Coronary artery (tissue), 2 donors: ENCODE measurements around the gene CIROP.

Experiments
- DNase-seq: peaks from one replicate; pipeline ENCODE4 v3.0.0-alpha.2; 2017; ENCODE audit warnings: low spot score
- H3K27ac ChIP-seq, 2 donors: fragments of 200-600 bp; sonication (generic); one replicate each; pipeline ENCODE4 v1.5.1; 2016 to 2019
- H3K4me3 ChIP-seq: fragments of 200-600 bp; sonication (generic); 2 replicates; pipeline ENCODE4 v1.5.1; 2016; ENCODE audit warnings: mild to moderate bottlenecking, moderate library complexity
- CTCF ChIP-seq: fragments of 200-600 bp; sonication (generic); IDR thresholded peaks from one replicate; pipeline ENCODE4 v1.5.1; 2019; ENCODE audit warnings: antibody characterized with exemption

Gene CIROP

GRCh38 chr14:23099212-23099861 is 5.5 kb downstream of the CIROP start:
- no peak for TF ChIP-seq CTCF
- peak; percentile 19 for DNase-seq
- no peak overlapping the region for H3K4me3 ChIP-seq
- H3K27ac ChIP-seq, result no peak overlapping the region

- no peak for TF ChIP-seq CTCF
- no peak overlapping the region for H3K27ac ChIP-seq
- no peak overlapping the region for H3K4me3 ChIP-seq
- peak; percentile 64 for DNase-seq
Measured at GRCh38 chr14:23097786-23098185, 7.0 kb downstream of the CIROP start.

DNA sequence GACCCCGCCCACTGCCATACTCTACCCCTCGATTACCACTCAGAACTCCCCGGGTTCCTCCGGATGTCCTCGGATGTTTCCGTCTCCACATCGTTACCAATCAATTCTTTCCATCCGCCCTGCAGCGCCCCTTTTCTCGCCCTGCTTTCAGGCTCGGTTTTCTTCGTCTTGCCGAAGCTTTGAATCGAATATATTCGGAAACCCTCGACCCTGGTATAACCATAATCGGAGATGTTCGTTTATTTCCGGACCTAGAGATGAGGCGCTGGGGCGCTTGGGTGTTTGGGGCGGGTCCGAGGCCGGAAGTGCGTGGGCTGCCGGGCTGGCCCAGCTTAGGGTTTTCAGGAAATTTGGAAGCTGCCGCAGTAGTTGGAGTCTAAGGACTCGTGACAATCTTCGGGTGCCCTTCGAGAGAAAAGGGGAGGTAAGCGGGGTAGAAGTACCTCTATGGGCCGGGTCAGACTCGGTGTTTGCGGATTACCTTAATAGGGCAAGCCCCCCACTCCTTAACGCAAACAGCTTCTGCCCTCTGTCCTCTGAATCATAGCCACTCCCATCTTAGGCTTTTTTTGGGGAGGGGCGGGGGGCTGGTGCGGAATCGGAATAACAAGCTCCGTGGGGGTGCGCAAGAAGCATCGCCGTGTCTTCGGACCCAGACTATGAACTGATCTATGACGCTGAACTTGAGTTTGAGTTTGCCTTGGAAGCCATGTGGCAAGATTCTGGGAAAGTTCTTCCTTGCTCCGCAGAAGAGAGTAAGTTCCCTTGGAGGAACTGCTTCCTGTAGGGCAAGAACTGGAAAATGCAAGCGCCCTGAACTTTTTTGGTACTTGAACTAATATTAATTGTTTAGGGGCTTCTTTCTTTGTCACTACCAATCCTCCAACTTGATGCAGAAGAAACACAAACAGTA is 9.3 kb downstream of the CIROP start, which contains the start of gene C14orf119:
Gene C14orf119, plus strand, starts transcription at position 310 of the 913 bp plus-strand sequence. CDS start 2,154 bp downstream, outside the sequence.
- peak; percentile 100 for DNase-seq
- Histone ChIP-seq H3K27ac (peak within 1 kb of the TSS; percentile 98 to 99), H3K4me3 (peak within 1 kb of the TSS; percentile 91)
- no peak for TF ChIP-seq CTCF

DNA sequence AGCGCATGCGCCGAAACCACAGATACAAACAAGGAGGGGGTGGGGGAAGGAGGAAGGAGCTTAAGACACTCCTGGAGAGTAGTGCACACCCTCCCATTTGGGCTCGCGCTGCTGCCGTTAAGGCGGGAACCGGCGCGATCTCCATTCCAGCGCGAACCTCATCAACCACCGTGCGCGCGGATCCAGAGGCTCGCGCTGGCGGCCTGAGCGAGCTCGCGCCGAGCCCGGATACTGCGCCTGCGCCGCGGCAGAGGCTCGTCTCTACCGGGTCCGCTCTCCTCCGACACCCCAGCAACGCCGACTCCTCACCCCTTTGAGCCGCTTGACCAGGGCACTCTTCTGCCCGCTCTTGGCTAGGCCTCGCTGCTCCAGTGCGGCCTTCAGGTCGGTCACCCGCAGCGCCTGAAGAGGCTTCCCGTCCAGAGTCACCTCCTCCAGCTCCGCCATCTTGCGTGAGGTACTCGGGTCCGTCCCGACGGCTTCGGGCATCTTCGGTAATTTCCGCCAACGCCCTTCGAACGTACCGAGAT is 10.1 kb downstream of the CIROP start, which contains the start of gene ACIN1:
Gene ACIN1, minus strand, starts transcription at position 471 of the 530 bp plus-strand sequence. Its CDS starts 24 bp downstream, at position 447.
- DNase-seq, result no peak
- TF ChIP-seq CTCF, result no peak
- Histone ChIP-seq H3K4me3 (peak within 1 kb of the TSS; percentile 91), H3K27ac (peak within 1 kb of the TSS; percentile 98 to 99)

DNA sequence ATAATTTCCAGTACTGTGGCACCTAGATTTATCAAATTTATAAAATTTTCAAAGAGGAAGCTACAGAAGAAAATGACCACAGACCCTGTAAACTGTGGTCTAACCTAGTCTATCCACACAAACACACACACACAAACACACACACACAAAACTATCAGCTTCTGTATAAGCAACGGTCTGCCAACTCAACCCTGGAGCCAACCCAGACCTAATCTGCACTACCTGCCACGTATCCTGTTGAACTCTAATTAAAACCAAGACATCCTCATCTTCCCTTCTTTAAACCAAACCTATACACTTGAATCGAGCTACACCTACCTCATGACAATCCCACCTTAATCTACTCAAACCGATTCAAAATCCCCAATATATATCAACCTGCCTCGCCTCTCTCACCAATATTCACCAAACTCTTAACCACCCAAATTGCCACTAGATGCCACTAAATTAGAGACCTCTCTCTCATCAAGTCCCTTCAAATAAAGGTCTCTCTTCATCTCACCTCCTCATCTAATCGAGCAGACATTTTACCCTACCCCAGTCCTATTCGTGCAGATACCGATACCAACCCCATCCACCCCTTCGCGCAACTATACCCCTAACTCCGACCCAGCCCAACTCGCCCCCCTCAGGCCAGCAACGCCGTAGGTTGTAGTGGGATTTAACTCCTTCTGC is 10.7 kb downstream of the CIROP start:
- peak overlapping the region; percentile 98 to 99 for H3K27ac ChIP-seq
- no peak for TF ChIP-seq CTCF
- peak; percentile 45 for DNase-seq
- peak overlapping the region; percentile 88 for H3K4me3 ChIP-seq

- no peak for DNase-seq
- Histone ChIP-seq H3K27ac (no peak overlapping the region), H3K4me3 (peak overlapping the region; percentile 88)
- no peak for TF ChIP-seq CTCF
Measured at GRCh38 chr14:23093526-23093925, 11.3 kb downstream of the CIROP start.
